ENCODE measurements around the gene TMEM222.

The TMEM222 gene

GRCh38 chr1:27306892-27307761 is 14.8 kb upstream of the TMEM222 start:
- Histone ChIP-seq H3K4me1 (ENCODE audit: control insufficient read depth, insufficient read depth, low read length) (no peaks in the 10 kb centered on the region), H3K27ac (ENCODE audit: low read length) (no peak overlapping the region), H3K9ac (ENCODE audit: low read length in 2 of 2) (no peak overlapping the region), H3K9me3 (ENCODE audit: control insufficient read depth in 2 of 2, low read length in 2 of 2) (no peaks in the 10 kb centered on the region), H3K27me3 (ENCODE audit: control insufficient read depth in 1 of 2, insufficient read depth in 2 of 2, low read length in 2 of 2) (no peaks in the 10 kb centered on the region), H3K36me3 (ENCODE audit: control insufficient read depth in 2 of 2, insufficient read depth in 2 of 2, low read length in 2 of 2) (peaks cover 19 to 34% of the 10 kb centered on the region in 2 donors), H3K4me3 (ENCODE audit: low read length in 2 of 2) (no peak overlapping the region)

GRCh38 chr1:27307874-27308598 is 13.9 kb upstream of the TMEM222 start:
- Histone ChIP-seq H3K4me1 (ENCODE audit: control insufficient read depth, insufficient read depth, low read length) (no peaks in the 10 kb centered on the region), H3K36me3 (ENCODE audit: control insufficient read depth in 2 of 2, insufficient read depth in 2 of 2, low read length in 2 of 2) (peaks cover 19 to 28% of the 10 kb centered on the region in 2 donors), H3K9me3 (ENCODE audit: control insufficient read depth in 2 of 2, low read length in 2 of 2) (no peaks in the 10 kb centered on the region), H3K27ac (ENCODE audit: low read length) (no peak overlapping the region), H3K4me3 (ENCODE audit: low read length in 2 of 2) (no peak overlapping the region), H3K9ac (ENCODE audit: low read length in 2 of 2) (no peak overlapping the region), H3K27me3 (ENCODE audit: control insufficient read depth in 1 of 2, insufficient read depth in 2 of 2, low read length in 2 of 2) (no peaks in the 10 kb centered on the region)

- H3K9me3 ChIP-seq (ENCODE audit: control insufficient read depth in 2 of 2, low read length in 2 of 2) = no peaks in the 10 kb centered on the region
- peaks cover 0 to 2% of the 10 kb centered on the region in 2 donors for H3K36me3 ChIP-seq (ENCODE audit: control insufficient read depth in 2 of 2, insufficient read depth in 2 of 2, low read length in 2 of 2)
- no peak overlapping the region for H3K27ac ChIP-seq (ENCODE audit: low read length)
Measured at GRCh38 chr1:27314169-27314568, 7.8 kb upstream of the TMEM222 start.

GRCh38 chr1:27314737-27315136 is 7.2 kb upstream of the TMEM222 start:
- Histone ChIP-seq H3K4me1 (ENCODE audit: control insufficient read depth, insufficient read depth, low read length) (no peaks in the 10 kb centered on the region), H3K9ac (ENCODE audit: low read length in 2 of 2) (peak overlapping the region in 1 of 2 donors; percentile 36), H3K27me3 (ENCODE audit: control insufficient read depth in 1 of 2, insufficient read depth in 2 of 2, low read length in 2 of 2) (peaks cover 1 to 4% of the 10 kb centered on the region in 2 donors), H3K36me3 (ENCODE audit: control insufficient read depth in 2 of 2, insufficient read depth in 2 of 2, low read length in 2 of 2) (peaks cover 0 to 2% of the 10 kb centered on the region in 2 donors), H3K9me3 (ENCODE audit: control insufficient read depth in 2 of 2, low read length in 2 of 2) (no peaks in the 10 kb centered on the region), H3K27ac (ENCODE audit: low read length) (no peak overlapping the region), H3K4me3 (ENCODE audit: low read length in 2 of 2) (no peak overlapping the region)

More at GRCh38 chr1:27314169-27314568, 7.8 kb upstream of the TMEM222 start:
- Histone ChIP-seq H3K9ac (ENCODE audit: low read length in 2 of 2) (no peak overlapping the region), H3K27me3 (ENCODE audit: control insufficient read depth in 1 of 2, insufficient read depth in 2 of 2, low read length in 2 of 2) (no peaks in the 10 kb centered on the region), H3K4me1 (ENCODE audit: control insufficient read depth, insufficient read depth, low read length) (no peaks in the 10 kb centered on the region), H3K4me3 (ENCODE audit: low read length in 2 of 2) (no peak overlapping the region)

- H3K9ac ChIP-seq (ENCODE audit: low read length in 2 of 2) = no peak overlapping the region
- H3K27me3 ChIP-seq (ENCODE audit: control insufficient read depth in 1 of 2, insufficient read depth in 2 of 2, low read length in 2 of 2) = peaks cover 4 to 8% of the 10 kb centered on the region in 2 donors
- H3K4me1 ChIP-seq (ENCODE audit: control insufficient read depth, insufficient read depth, low read length) = peaks cover 8% of the 10 kb centered on the region
- no peak overlapping the region for H3K27ac ChIP-seq (ENCODE audit: low read length)
- no peaks in the 10 kb centered on the region for H3K36me3 ChIP-seq (ENCODE audit: control insufficient read depth in 2 of 2, insufficient read depth in 2 of 2, low read length in 2 of 2)
- H3K4me3 ChIP-seq (ENCODE audit: low read length in 2 of 2) = no peak overlapping the region
- H3K9me3 ChIP-seq (ENCODE audit: control insufficient read depth in 2 of 2, low read length in 2 of 2) = no peaks in the 10 kb centered on the region
Measured at GRCh38 chr1:27316860-27317259, 5.1 kb upstream of the TMEM222 start.

- Histone ChIP-seq H3K36me3 (ENCODE audit: control insufficient read depth in 2 of 2, insufficient read depth in 2 of 2, low read length in 2 of 2) (no peaks in the 10 kb centered on the region), H3K27me3 (ENCODE audit: control insufficient read depth in 1 of 2, insufficient read depth in 2 of 2, low read length in 2 of 2) (peaks cover 4 to 8% of the 10 kb centered on the region in 2 donors), H3K27ac (ENCODE audit: low read length) (no peak overlapping the region), H3K9ac (ENCODE audit: low read length in 2 of 2) (peak overlapping the region; percentile 13 to 36), H3K9me3 (ENCODE audit: control insufficient read depth in 2 of 2, low read length in 2 of 2) (no peaks in the 10 kb centered on the region), H3K4me1 (ENCODE audit: control insufficient read depth, insufficient read depth, low read length) (peaks cover 16% of the 10 kb centered on the region), H3K4me3 (ENCODE audit: low read length in 2 of 2) (no peak overlapping the region)
Measured at GRCh38 chr1:27318136-27318535, 3.8 kb upstream of the TMEM222 start.

- Histone ChIP-seq H3K4me1 (ENCODE audit: control insufficient read depth, insufficient read depth, low read length) (peaks cover 20% of the 10 kb centered on the region), H3K9me3 (ENCODE audit: control insufficient read depth in 2 of 2, low read length in 2 of 2) (no peaks in the 10 kb centered on the region), H3K36me3 (ENCODE audit: control insufficient read depth in 2 of 2, insufficient read depth in 2 of 2, low read length in 2 of 2) (no peaks in the 10 kb centered on the region), H3K9ac (ENCODE audit: low read length in 2 of 2) (peak overlapping the region; percentile 13 to 22), H3K27ac (ENCODE audit: low read length) (no peak overlapping the region), H3K27me3 (ENCODE audit: control insufficient read depth in 1 of 2, insufficient read depth in 2 of 2, low read length in 2 of 2) (peaks cover 4 to 8% of the 10 kb centered on the region in 2 donors), H3K4me3 (ENCODE audit: low read length in 2 of 2) (no peak overlapping the region)
Measured at GRCh38 chr1:27318596-27318995, 3.4 kb upstream of the TMEM222 start.

GRCh38 chr1:27322569-27323240 is 742 bp downstream of the TMEM222 start:
- Histone ChIP-seq H3K4me3 (ENCODE audit: low read length in 2 of 2) (peak overlapping the region; percentile 77 to 99), H3K9me3 (ENCODE audit: control insufficient read depth in 2 of 2, low read length in 2 of 2) (no peaks in the 10 kb centered on the region), H3K27me3 (ENCODE audit: control insufficient read depth in 1 of 2, insufficient read depth in 2 of 2, low read length in 2 of 2) (peaks cover 4 to 8% of the 10 kb centered on the region in 2 donors), H3K9ac (ENCODE audit: low read length in 2 of 2) (peak overlapping the region; percentile 78 to 98), H3K36me3 (ENCODE audit: control insufficient read depth in 2 of 2, insufficient read depth in 2 of 2, low read length in 2 of 2) (peaks cover 16 to 21% of the 10 kb centered on the region in 2 donors), H3K27ac (ENCODE audit: low read length) (peak overlapping the region; percentile 88), H3K4me1 (ENCODE audit: control insufficient read depth, insufficient read depth, low read length) (peaks cover 27% of the 10 kb centered on the region)

- no peak overlapping the region for H3K4me3 ChIP-seq (ENCODE audit: low read length in 2 of 2)
- peaks cover 29% of the 10 kb centered on the region for H3K4me1 ChIP-seq (ENCODE audit: control insufficient read depth, insufficient read depth, low read length)
- H3K9ac ChIP-seq (ENCODE audit: low read length in 2 of 2) = no peak overlapping the region
- H3K9me3 ChIP-seq (ENCODE audit: control insufficient read depth in 2 of 2, low read length in 2 of 2) = no peaks in the 10 kb centered on the region
- no peak overlapping the region for H3K27ac ChIP-seq (ENCODE audit: low read length)
- H3K27me3 ChIP-seq (ENCODE audit: control insufficient read depth in 1 of 2, insufficient read depth in 2 of 2, low read length in 2 of 2) = peaks cover 0 to 2% of the 10 kb centered on the region in 2 donors
- H3K36me3 ChIP-seq (ENCODE audit: control insufficient read depth in 2 of 2, insufficient read depth in 2 of 2, low read length in 2 of 2) = peaks cover 19 to 31% of the 10 kb centered on the region in 2 donors
Measured at GRCh38 chr1:27325286-27325685, 3.3 kb downstream of the TMEM222 start.

- H3K4me1 ChIP-seq (ENCODE audit: control insufficient read depth, insufficient read depth, low read length) = peaks cover 15% of the 10 kb centered on the region
- no peak overlapping the region for H3K27ac ChIP-seq (ENCODE audit: low read length)
- H3K9me3 ChIP-seq (ENCODE audit: control insufficient read depth in 2 of 2, low read length in 2 of 2) = no peaks in the 10 kb centered on the region
- peaks cover 31 to 44% of the 10 kb centered on the region in 2 donors for H3K36me3 ChIP-seq (ENCODE audit: control insufficient read depth in 2 of 2, insufficient read depth in 2 of 2, low read length in 2 of 2)
- no peak overlapping the region for H3K4me3 ChIP-seq (ENCODE audit: low read length in 2 of 2)
- H3K27me3 ChIP-seq (ENCODE audit: control insufficient read depth in 1 of 2, insufficient read depth in 2 of 2, low read length in 2 of 2) = no peaks in the 10 kb centered on the region
- no peak overlapping the region for H3K9ac ChIP-seq (ENCODE audit: low read length in 2 of 2)
Measured at GRCh38 chr1:27327964-27328363, 6.0 kb downstream of the TMEM222 start.

All from stomach smooth muscle (tissue), 2 donors.